Forelimb muscle (tissue), 1 donor: ENCODE measurements around the gene CLEC17A. TPM values are rescaled to one million over a fixed set of nuclear protein-coding genes. Genes with fewer than 3 reads are reported as not detected.
"Not testable (repeated sequence)": the region's sequence is repeated elsewhere in the genome, so short reads cannot be mapped to it uniquely, and the experiment has no call there.

Experiments used
- DNase-seq: peaks from one replicate; pipeline ENCODE4 v3.0.0-alpha.2; 2013; ENCODE audit warnings: low read depth
- polyA plus RNA-seq: library from polyadenylated mRNA; unstranded; fragments of 120-200 nt; gene quantifications from one replicate; pipeline ENCODE4 v1.2.1, GENCODE V29; 2013; ENCODE audit not compliant: insufficient read length

CLEC17A gene
- polyA plus RNA-seq, 1 donor, result not detected

DNA sequence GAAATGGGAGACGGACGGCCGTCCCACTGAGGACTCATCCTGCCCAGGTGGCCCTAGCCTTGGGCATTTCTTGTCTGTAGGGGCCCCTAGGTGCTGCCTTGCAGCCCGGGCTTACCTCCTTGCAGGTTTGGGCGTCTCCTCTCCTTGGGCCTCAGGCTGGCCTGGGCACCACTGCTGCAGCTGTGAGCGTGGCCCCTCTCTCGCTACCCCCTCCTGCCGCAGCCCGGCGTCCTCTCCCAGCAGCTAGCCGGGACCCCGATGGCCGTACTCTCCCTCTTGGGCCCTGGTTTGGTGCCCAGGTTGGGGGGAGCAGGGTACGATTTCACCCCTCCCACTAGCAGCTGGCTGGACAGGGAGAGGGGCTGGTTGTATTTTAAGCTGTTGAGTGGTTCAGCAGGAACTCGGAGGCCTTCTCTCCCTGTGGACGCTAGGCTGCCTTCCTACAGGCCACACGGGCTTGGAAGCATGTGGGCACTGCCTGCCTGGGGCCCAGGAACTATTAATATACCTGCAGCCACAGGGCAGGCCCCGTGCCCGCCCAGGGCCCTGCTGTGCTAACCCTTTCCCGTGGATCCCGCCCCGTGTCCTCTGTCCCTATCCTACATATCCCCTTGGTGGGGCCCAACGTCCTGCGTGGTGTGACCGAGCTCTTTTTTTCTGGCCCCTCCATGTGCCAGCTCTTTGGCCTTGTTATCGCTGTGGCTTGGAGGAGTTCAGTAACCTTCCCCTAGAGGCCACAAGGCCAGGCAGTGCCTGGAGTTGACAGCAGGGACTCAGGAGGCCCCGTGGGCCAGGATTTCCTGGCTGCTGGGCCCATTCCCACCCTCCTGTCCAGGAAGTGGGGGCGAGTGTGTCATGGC is 22.7 kb upstream of the CLEC17A start:
- no peak for DNase-seq

DNA sequence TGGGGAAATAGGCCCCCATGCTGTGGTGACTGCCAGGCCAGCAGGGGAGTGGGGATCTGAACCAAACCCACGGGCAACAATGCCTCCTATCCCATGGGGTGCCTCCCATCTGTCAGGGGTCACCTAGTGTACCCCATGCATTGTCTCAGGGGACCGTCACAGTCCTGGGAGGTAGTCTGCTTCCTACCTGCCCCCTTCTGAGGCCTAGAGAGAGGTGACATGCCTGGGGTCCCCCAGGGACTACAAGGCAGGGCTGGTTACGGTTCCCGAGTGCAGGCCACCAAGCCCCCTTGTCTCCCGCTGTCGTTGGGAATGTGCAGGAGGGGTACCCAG is 22.1 kb upstream of the CLEC17A start:
- DNase-seq, result no peak

DNA sequence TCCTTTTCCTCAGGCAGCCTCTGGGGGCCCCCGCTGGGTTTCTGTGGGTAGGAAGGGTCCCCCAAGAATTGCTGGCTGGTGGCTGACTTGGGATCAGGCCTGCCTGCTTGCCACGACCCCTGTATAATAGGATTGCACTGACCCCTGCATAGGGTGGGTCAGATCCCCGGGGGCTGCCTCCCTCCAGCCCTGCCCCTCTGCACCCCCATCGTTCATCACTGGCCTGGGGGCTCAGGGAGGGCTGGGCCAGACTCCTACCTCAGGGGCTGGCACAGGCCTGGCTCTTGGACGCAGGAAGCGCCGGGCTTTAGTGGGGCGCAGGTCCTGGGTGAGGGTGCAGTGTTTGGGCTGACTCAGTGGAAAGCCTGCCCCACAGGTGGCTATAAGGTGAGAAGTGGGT is 21.6 kb upstream of the CLEC17A start:
- DNase-seq, result no peak

DNA sequence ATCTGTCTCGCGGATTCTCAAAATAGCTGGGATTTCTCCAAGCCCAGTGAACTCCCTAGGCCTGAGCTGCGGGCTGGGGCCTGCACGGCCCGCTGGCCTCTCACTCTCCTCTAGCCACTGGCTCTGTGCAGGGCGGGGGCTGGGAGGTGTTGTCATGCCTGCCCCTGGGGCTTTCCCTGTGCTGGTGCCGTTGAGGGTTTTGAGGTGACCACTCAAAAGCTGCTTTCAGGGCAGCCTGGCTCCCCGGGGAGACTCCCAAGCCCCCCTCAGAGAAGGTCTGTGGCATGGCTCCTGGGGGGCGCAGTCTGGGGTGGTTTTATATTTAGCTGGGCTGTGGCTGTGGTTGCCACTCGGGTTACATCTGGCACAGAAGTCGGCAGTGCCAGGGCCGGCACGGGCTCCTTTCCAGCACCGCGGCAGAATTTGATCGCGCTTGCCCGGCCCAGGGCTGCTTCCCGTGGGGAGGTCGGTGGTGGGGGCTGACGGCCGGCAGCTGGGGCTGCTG is 21.0 kb upstream of the CLEC17A start:
- no peak for DNase-seq

DNA sequence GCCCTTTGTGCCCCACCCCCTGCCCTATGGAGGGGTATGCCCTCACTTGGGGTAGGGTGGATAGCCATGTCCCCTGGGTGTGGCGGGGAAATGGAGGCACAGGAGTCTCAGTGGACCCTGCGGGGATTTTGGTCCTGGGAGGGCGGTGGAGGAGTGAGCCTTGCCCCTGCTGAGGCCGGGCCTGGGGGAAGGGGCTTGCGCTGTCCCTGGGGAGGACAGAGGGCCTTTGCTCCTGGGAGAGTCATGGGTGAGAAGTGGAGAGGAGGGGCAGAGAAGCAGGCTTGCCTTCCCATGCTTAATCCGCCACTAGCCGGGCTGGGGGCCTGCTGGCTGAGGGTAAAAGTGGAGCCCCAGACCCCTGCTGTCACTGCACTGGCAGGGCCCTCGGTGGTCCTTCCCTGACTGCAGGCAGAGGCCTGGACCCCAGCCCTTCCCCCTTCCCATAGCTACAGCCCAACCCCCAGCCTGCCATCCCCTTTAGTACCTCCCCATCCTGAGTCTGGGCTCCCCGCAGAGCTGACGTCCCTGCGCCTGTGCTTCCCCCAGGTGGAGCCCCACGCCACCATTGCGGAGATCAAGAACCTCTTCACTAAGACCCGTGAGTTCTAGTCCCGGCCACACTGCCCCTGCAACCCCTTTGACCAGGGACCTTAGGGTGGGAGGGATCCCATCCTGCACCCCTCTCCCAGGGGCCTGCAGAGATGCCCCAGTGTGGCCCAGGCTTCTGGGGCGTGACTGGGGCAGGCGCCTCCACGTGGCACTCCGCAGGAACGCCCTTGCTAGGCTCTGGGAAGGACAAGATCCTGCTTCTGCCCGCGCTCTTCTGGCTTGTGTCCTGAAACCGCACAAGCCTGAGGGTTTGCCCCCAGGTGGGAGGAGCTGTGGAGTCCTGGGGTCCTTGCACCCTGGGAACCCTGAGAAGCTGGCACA is 20.0 kb upstream of the CLEC17A start:
- no peak for DNase-seq

DNA sequence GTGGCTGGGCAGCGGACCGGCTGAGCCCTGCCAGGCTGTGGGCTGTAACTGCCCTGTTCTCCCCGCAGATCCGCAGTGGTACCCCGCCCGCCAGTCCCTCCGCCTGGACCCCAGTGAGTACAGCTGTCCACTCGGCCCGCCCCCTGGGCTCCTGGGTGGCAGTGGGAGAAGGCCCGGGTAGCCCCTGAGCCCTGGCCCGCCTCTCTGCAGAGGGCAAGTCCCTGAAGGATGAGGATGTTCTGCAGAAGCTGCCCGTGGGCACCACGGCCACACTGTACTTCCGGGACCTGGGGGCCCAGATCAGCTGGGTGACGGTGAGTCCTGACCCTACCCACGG is 19.3 kb upstream of the CLEC17A start:
- no peak for DNase-seq

DNA sequence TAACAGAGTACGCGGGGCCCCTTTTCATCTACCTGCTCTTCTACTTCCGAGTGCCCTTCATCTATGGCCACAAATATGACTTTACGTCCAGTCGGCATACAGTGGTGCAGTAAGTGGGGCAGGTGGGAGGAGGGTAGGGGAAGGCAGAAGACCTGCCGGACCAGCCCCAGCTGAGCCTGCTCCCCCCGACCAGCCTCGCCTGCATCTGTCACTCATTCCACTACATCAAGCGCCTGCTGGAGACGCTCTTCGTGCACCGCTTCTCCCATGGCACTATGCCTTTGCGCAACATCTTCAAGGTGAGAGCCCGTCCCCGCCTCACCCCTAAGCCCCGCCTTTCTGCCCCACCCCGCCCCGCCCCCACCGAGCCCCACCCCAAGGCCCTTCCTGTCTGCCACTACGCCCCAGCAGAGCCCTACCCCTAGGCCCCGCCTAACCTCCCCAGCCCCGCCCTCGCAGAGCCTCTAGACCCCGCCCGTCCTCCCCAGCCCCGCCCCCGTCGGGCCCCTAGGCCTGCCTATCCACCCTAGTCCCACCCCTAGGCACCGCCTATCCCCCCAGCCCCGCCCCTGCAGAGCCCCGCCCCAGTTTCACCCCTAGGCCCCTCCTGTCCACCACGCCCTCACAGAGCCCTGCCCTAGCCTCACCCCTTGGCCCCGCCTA is 18.8 kb upstream of the CLEC17A start:
- DNase-seq, result no peak

DNA sequence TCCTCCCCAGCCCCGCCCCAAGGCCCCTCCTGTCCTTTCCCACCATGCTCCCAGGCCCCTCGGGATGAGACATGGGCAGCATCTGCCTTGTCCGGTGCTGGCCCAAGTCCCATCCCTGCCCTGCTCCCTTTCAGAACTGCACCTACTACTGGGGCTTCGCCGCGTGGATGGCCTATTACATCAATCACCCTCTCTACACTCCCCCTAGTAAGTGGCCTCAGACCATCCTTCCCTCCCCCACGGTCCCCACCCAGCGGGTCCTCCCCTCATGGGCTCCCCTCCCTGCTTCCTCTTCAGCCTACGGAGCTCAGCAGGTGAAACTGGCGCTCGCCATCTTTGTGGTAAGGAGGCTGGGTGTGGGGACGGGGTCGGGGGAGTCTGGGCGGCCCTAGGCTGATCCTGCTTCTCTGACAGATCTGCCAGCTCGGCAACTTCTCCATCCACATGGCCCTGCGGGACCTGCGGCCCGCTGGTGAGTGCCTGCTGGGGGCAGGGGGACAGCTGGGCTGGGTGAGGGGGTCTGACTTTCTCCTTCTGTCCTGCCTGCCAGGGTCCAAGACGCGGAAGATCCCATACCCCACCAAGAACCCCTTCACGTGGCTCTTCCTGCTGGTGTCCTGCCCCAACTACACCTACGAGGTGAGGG is 18.1 kb upstream of the CLEC17A start:
- not testable (repeated sequence) for DNase-seq

DNA sequence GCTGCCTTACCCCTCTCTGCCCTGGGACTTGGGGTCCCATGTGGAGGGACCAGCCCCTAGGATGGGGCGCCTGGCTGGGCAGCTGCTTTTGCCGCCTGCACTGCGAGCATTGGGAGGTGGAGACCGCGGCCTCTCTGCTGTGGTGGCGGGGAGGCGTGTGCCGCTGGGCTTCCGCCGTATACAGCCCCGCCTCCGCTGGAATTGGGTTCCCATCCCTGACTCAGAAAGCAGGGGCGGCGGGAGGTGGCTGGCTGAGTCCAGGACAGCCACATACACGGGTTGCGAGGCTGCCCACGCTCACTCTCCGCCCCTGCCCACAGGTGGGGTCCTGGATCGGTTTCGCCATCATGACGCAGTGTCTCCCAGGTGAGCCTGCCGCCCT is 17.6 kb upstream of the CLEC17A start:
- DNase-seq, result no peak

DNA sequence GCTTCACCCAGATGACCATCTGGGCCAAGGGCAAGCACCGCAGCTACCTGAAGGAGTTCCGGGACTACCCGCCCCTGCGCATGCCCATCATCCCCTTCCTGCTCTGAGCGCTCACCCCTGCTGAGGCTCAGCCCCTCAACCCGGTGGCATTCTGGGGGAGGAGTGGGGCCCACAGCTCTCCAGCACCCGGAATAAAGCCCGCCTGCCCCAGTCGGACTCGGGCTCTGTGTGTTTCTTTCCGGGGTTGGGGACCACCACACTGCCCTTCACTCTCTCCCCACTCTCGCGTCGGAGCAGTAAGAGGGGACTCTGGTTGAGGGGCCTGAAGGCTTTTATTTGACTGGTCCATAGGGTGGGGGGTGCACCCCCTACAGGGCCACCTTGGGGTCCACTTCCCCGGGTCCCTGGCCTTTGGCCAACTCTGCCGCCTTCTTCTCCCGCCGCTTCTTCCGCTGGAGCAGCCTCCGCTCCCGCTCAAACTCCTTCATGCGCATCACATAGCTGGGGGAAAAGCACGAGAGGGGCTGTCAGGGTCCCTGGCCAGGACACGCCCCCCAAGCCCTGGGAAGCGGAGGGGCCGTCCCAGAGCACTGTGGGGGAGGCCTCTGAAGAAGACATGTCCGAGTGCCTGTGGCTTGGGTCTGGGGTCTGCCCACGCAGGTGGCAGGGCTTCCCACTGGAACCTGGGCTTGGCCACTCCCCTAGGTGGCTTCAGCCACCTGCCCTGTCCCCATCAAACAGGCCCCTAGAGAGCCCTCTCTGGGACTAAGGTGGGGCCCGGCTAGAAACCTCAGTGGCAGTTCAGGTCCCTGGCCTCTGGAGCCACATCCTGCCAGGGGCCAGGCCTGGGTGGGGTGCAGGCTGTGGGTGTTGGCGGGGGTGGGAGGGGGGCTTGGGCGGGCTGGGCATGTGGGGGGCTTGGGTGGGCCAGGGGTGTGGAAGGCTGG is 16.8 kb upstream of the CLEC17A start:
- no peak for DNase-seq

DNA sequence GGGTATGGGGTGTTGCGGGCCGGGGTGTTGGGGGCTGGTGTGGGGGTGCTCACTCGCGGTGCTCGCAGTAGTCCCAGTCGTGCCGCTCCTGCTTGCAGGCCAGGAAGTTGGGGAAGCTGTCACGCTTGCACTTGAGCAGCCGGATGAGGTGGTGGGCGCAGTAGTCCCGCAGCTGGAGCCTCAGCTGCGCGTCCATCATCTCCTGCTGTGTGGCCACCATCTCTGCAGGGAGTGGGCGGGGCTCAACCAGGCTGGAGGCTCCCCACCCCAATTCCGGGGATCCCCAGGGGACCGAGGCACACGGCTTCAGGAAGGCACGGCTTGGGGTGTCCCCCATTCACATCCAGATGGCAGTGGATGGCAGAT is 16.2 kb upstream of the CLEC17A start:
- no peak for DNase-seq

DNA sequence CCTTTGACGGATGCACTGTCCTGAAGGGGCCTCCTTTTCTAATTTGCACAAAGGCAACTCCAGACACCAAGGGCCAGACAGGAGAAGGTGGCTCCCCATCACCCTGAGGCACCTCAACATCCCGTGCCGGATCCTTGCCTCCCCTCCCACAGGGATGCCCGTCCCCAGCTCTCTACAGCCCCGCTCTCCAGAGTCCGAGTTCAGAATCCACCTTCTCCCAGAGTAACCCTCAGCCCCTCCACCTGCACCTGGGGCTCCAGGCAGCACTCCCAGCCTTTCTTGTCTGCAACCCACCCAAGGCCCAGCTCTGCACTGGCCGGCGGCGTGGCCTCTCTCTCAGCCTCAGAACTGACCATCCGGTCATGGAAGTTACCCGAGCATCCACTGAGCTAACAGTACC is 15.8 kb upstream of the CLEC17A start:
- DNase-seq, result no peak

DNA sequence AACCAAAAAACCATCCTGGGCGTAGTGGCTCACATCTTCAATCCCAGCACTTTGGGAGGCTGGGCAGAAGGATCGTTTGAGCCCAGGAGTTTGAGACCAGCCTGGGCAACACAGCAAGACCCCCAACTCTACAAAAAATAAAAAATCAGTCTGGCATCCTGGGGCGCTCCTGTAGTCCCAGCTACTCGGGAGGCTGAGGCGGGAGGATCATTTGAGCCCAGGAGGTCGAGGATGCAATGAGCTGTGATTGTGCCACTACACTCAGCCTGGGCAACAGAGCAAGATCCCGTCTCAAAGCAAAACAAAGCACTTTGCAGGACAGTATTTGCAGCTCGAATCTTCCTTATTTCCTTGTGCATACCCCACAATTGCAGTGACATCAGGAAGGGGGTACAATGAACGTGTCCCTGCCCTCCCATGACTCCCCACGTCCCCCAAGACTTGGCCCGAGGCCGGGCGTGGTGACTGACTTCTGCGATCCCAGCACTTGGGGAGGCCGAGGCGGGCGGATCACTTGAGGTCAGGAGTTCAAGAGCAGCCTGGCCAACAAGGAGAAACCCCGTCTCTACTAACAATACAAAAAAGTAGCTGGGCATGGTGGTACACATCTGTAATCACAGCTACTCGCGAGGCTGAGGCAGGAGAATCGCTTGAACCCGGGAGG is 11.9 kb upstream of the CLEC17A start:
- no peak for DNase-seq

DNA sequence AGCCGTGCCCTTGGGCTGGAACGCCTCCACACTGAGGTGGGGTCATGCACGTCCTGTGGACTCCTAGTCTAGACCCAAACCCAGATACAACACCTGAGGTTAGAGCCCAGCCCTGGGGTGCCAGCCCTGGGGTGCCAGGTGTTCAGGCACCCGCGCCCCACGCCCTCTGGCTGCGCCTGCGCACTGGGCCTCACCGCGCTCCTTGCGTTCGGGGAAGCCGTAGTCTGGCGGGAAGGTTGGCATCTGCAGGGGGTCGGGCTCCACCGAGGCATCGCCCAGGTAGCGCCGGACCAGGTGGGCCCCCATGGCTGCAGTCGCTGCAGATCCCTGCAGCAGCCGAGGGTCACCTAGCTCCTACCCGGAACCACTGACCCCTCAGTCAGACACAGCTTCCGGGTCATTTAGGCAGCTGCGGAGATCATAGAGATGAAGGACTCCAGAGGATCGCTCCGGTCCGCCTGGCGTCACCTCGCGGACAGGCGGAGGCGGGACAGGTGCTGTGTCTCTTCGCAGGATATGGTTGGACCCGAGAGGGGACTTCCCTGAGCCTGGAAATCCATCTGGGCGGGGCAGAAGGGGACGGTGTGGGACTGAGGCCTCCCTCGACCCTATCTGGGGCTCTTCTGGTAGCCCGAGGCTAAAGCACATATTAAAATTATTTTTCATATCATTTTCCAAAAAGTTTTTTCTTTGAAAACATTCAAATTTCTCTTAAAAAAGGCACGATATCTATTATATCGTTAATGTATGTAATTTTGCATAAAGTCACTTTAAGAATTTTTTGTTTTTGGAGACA is 11.0 kb upstream of the CLEC17A start, which contains the start of gene NDUFB7:
NDUFB7 (minus strand) TSS at position 372 of the 796 bp plus-strand sequence; CDS start at position 306, 66 bp downstream.
- peak; percentile 85 for DNase-seq

DNA sequence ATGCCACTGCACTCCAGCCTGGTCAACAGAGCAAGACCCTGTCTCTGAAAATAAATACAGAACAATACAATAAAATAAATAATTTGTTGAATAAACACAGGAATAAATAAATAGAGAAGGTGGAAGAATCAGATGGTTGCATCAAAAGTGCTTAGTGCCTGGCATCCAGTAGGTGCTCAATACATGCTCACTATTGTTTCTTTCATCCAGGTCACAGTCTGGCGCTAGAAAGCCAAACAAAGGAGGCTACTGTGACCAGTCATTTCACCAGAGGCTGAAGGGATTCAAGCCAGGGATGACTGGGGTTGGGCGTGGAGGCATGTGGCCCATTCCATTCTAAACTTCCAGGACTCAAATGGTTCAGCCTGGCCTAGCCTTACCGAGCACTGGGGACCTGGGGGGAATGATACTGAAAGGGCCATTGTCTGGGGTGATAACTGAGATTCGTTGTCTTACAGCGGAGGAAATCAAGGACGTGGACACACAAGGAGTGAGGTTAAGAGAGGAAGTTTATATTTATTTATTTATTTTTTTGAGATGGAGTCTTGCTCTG is 7.4 kb upstream of the CLEC17A start:
- no peak for DNase-seq

DNA sequence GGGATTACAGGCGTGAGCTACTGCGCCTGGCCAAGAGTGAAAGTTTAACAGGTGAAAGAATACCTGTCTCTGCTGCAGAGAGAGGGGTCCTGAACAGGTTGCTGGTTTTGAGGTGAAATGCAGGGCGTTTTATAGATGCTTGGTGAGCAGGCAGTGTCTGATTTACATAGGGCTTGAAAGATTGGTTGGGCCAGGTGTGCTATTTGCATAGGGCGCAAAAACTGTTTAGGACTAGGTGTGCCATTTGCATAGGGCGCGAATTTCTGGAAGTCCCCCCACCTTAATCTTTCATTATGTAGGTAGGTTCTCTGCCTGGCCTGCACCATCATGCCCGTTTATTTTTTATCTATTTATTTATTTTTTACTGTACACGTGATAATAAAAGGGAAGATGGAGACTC is 6.5 kb upstream of the CLEC17A start:
- DNase-seq, result no peak

DNA sequence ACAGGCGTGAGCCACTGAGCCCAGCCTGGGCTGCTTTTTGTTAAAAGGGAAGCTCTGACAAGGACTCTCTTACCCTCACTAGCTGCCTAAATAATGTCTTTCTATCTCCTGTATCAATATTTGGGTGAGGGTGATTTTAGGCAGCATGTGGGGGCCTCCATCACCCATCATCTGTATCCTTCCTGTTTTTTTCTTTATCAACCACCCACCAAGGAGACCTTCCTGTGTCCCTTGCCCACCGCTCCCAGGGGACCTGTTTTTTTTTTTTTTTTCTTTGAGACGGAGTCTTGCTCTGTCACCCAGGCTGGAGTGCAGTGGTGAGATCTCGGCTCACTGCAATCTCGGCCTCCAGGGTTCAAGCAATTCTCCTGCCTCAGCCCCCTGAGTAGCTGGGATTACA is 5.6 kb upstream of the CLEC17A start:
- no peak for DNase-seq

DNA sequence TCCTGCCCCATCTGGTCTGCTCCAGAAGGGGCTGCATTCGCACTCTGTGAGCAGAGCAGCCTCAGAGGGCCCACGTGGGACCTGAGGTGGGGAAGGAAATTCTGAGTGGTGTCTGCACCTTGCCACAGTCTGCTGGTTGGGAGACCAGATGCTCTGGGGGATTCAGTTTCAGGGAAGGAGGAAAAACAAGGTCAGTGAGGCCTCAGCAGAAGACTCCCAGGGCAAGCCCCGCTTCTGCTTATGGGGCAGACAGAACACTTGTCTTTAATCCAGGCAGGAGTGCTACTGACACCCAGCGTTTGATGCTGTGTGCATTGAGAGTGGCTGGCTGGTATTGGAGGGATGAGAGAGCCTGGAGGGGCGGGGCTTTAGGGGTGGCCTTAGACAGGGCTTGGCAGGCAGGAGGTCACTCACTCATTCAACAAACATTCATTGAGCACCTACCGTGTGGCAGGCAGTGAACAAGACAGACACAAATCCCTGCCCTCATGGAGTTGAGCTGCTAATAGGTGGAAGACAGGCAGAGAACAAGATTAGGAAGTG is 4.9 kb upstream of the CLEC17A start:
- DNase-seq, result no peak
